K562 (cell line): ENCODE measurements around the gene SLC16A10.

Experiments used
- CEBPB ChIP-seq: fragments of 450-650 bp; IDR thresholded peaks from 2 replicates; pipeline ENCODE4 v1.6.1; 2016; ENCODE audit warnings: missing genetic modification characterization, missing compliant biosample characterization
- CTCF ChIP-seq, 3 experiments: IDR thresholded peaks in 2 of 3; conservative IDR thresholded peaks in 1 of 3; 2 replicates each; pipeline ENCODE4 v1.5.1; 2011 to 2012; ENCODE audit warnings: low read length in 3 of 3, mild to moderate bottlenecking in 3 of 3, control low read depth in 2 of 3, improper control_type of control experiment in 1 of 3, inconsistent platforms in 1 of 3, low read depth in 1 of 3, mixed read lengths in 1 of 3, moderate library complexity in 1 of 3; ENCODE audit not compliant: insufficient read depth in 2 of 3
- HDAC1 ChIP-seq, 2 experiments: fragments of 450-650 bp; IDR thresholded peaks; 2 replicates each; pipeline ENCODE4 v1.6.1; 2016 to 2017; ENCODE audit warnings: inconsistent platforms in 1 of 2, mild to moderate bottlenecking in 1 of 2, moderate library complexity in 1 of 2
- JUN ChIP-seq, 2 experiments: sonication (generic) in 1 of 2; formaldehyde crosslinking in 1 of 2; IDR thresholded peaks; 2 replicates each; pipeline versions ENCODE4 v1.6.1 to v1.8.0; 2012 to 2022; ENCODE audit warnings: borderline replicate concordance in 2 of 2, mild to moderate bottlenecking in 2 of 2, improper control_type of control experiment in 1 of 2, low read depth in 1 of 2, low read length in 1 of 2, missing genetic modification reagents in 1 of 2
- PHF20 ChIP-seq: fragments of 450-650 bp; IDR thresholded peaks from 2 replicates; pipeline ENCODE4 v1.6.1; 2018; ENCODE audit not compliant: partially characterized antibody

GRCh38 chr6:111114087-111114443, 26.8 kb downstream of the SLC16A10 start:
- no peak for TF ChIP-seq HDAC1 (IDR thresholded peaks at IDR 0.05)
- TF ChIP-seq JUN (IDR thresholded peaks at IDR 0.05; ENCODE audit: borderline replicate concordance, low read depth, low read length), result no peak
- TF ChIP-seq JUN (CRISPR knock-in tag; IDR thresholded peaks at IDR 0.05; ENCODE audit: borderline replicate concordance), result no peak
- TF ChIP-seq CTCF (IDR thresholded peaks at IDR 0.05 in 2 of 3, conservative IDR thresholded peaks at IDR 0.05 in 1 of 3; ENCODE audit: insufficient read depth in 2 of 3, low read depth in 1 of 3, low read length in 3 of 3), result no peak
- TF ChIP-seq CEBPB, result no peak
- TF ChIP-seq PHF20, result no peak
